GM23338 (cell line): Measurements from ENCODE around the gene ZCCHC12. TPM values are rescaled to one million over a fixed set of nuclear protein-coding genes. Genes with fewer than 3 reads are reported as not detected.

Experiments
- ATAC-seq: fragments of 200-7000 bp; cut with Tn5 transposase; 3 replicates; pipeline ENCODE4 v1.9.1; 2020
- DNase-seq: peaks from one replicate; pipeline ENCODE4 v3.0.0-alpha.2; 2015; ENCODE audit warnings: low spot score
- H2AFZ ChIP-seq: fragments of 200-600 bp; sonication (generic); 2 replicates; pipeline ENCODE4 v1.8.0; 2016; ENCODE audit warnings: antibody characterized with exemption, mild to moderate bottlenecking, moderate library complexity
- H3F3A ChIP-seq: fragments of 200-600 bp; sonication (generic); replicated peaks from 2 replicates; pipeline ENCODE4 v1.8.0; 2017; ENCODE audit warnings: antibody characterized with exemption, mixed run types, low read depth
- H3K27ac ChIP-seq: fragments of 200-600 bp; sonication (generic); 2 replicates; pipeline ENCODE4 v1.6.1; 2016; ENCODE audit warnings: low read depth
- H3K27me3 ChIP-seq: fragments of 200-600 bp; sonication (generic); 2 replicates; pipeline ENCODE4 v1.8.0; 2016; ENCODE audit warnings: mild to moderate bottlenecking, mixed run types, moderate library complexity; ENCODE audit not compliant: insufficient read depth
- H3K36me3 ChIP-seq: fragments of 200-600 bp; sonication (generic); 2 replicates; pipeline ENCODE4 v1.8.0; 2016; ENCODE audit warnings: mild to moderate bottlenecking; ENCODE audit not compliant: insufficient read depth
- H3K4me1 ChIP-seq: fragments of 200-600 bp; sonication (generic); 2 replicates; pipeline ENCODE4 v1.8.0; 2016; ENCODE audit warnings: mild to moderate bottlenecking, moderate library complexity; ENCODE audit not compliant: insufficient read depth
- H3K4me2 ChIP-seq: fragments of 200-600 bp; sonication (generic); 2 replicates; pipeline ENCODE4 v1.7.1; 2017; ENCODE audit warnings: mixed run types
- H3K4me3 ChIP-seq: fragments of 200-600 bp; sonication (generic); 2 replicates; pipeline ENCODE4 v1.6.1; 2016; ENCODE audit warnings: mixed run types
- H3K79me2 ChIP-seq: fragments of 200-600 bp; sonication (generic); replicated peaks from 2 replicates; pipeline ENCODE4 v1.8.0; 2017; ENCODE audit warnings: mild to moderate bottlenecking; ENCODE audit not compliant: insufficient read depth
- H3K9me2 ChIP-seq: fragments of 200-600 bp; sonication (generic); 2 replicates; pipeline ENCODE4 v1.8.0; 2017; ENCODE audit not compliant: insufficient read depth
- H4K20me1 ChIP-seq: fragments of 200-600 bp; sonication (generic); replicated peaks from 2 replicates; pipeline ENCODE4 v1.8.0; 2017; ENCODE audit warnings: mild to moderate bottlenecking; ENCODE audit not compliant: insufficient read depth
- H3K27ac Mint-ChIP-seq: 2 replicates; pipeline ENCODE4 v1.8.0; 2020; ENCODE audit warnings: inconsistent platforms, mild to moderate bottlenecking, moderate library complexity, mixed read lengths
- H3K27me3 Mint-ChIP-seq: 3 replicates; pipeline ENCODE4 v1.8.0; 2022; ENCODE audit warnings: low read depth, mild to moderate bottlenecking, moderate library complexity, mixed read lengths, inconsistent platforms; ENCODE audit not compliant: insufficient read depth, poor library complexity
- H3K36me3 Mint-ChIP-seq: 3 replicates; pipeline ENCODE4 v1.8.0; 2021; ENCODE audit warnings: low read depth, mild to moderate bottlenecking, inconsistent platforms, moderate library complexity, mixed read lengths
- H3K4me1 Mint-ChIP-seq: 3 replicates; pipeline ENCODE4 v1.8.0; 2020; ENCODE audit warnings: mild to moderate bottlenecking, inconsistent platforms, mixed read lengths
- H3K4me3 Mint-ChIP-seq: 3 replicates; pipeline ENCODE4 v1.8.0; 2021; ENCODE audit warnings: moderate library complexity, mild to moderate bottlenecking, inconsistent platforms, mixed read lengths
- H3K9me3 Mint-ChIP-seq: 3 replicates; pipeline ENCODE4 v1.8.0; 2020; ENCODE audit warnings: moderate library complexity, mild to moderate bottlenecking, inconsistent platforms, mixed read lengths
- CREB1 ChIP-seq: fragments of 250-450 bp; sonication (Bioruptor Pico); IDR thresholded peaks from 2 replicates; pipeline ENCODE4 v1.5.0; 2020; ENCODE audit warnings: low read depth, mild to moderate bottlenecking, moderate library complexity
- EZH2 ChIP-seq: fragments of 200-600 bp; sonication (generic); IDR thresholded peaks from one replicate; pipeline ENCODE4 v1.8.0; 2017; ENCODE audit warnings: antibody characterized with exemption, mild to moderate bottlenecking, low read depth; ENCODE audit not compliant: unreplicated experiment
- POLR2AphosphoS5 ChIP-seq: IDR thresholded peaks from 2 replicates; pipeline ENCODE4 v1.6.1; 2016; ENCODE audit warnings: antibody characterized with exemption, low read depth
- REST ChIP-seq: IDR thresholded peaks from one replicate; pipeline ENCODE4 v1.6.1; 2018; ENCODE audit warnings: antibody characterized with exemption; ENCODE audit not compliant: unreplicated experiment
- STAT1 ChIP-seq: IDR thresholded peaks from one replicate; pipeline ENCODE4 v1.6.1; 2016; ENCODE audit warnings: antibody characterized with exemption; ENCODE audit not compliant: unreplicated experiment
- ZNF114 ChIP-seq: fragments of 250-450 bp; sonication (Bioruptor Pico); IDR thresholded peaks from 2 replicates; pipeline ENCODE4 v1.5.0; 2020; ENCODE audit warnings: mild to moderate bottlenecking, moderate library complexity
- ZNF331 ChIP-seq: fragments of 250-450 bp; sonication (Bioruptor Pico); IDR thresholded peaks from 2 replicates; pipeline ENCODE4 v1.5.0; 2020; ENCODE audit warnings: low read depth, mild to moderate bottlenecking, moderate library complexity
- polyA plus RNA-seq: library from polyadenylated mRNA; unstranded; fragments of >200 nt; fragmentation: Nextera tagmentation; extraction: Ambion mirVana; gene quantifications from 2 replicates; pipeline ENCODE4 v1.2.1, GENCODE V29; 2016
- total RNA-seq: library from RNA; depleted of rRNA; stranded (reverse); fragments of >200 nt; shearing (Covaris generic); gene quantifications from 2 replicates; pipeline ENCODE4 v1.2.3, GENCODE V29; 2014
- TF ChIP-seq, protein P1 (sequence below), 2 experiments: fragments of 200-600 bp in 1 of 2; sonication (generic) in 1 of 2; conservative IDR thresholded peaks; 2 replicates each; pipeline versions ENCODE4 v1.5.1 to v1.6.1; 2016 to 2017; ENCODE audit warnings: antibody characterized with exemption in 2 of 2, low read depth in 2 of 2, mild to moderate bottlenecking in 2 of 2, moderate library complexity in 1 of 2
- TF ChIP-seq, protein P2 (sequence below): IDR thresholded peaks from 2 replicates; pipeline ENCODE4 v1.6.1; 2016; ENCODE audit warnings: antibody characterized with exemption

ZCCHC12 gene
- total and polyA plus RNA-seq, 2 experiments from 2014 or later, result 0.32 to 0.38 TPM

DNA sequence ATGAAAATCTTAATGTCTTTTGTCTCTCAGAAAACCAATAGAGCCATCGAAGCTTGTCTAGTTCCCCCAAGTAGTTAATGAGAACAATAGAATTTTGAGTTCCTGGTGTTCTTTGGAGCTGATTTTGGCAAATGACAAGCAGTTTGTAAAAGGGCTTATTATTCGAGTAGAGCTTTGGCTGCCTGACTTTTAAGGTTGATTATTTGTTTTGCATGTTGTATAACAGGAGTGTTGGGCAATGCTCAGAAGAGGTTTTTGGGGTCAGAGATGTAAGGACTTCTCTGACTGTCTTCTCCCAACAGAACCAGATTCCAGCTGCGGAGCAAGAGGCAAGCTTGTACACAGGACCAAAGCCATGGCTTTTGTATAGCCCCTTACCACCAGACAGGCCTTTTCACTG lies 30.0 kb downstream of the ZCCHC12 start:
- Histone ChIP-seq H3K4me2 (no peak overlapping the region), H2AFZ (no peak overlapping the region), H3K9me2 (no peaks in the 10 kb centered on the region), H3K36me3 (no peaks in the 10 kb centered on the region), H3K4me3 (no peak overlapping the region), H3K27me3 (no peaks in the 10 kb centered on the region), H3K27ac (no peak overlapping the region), H3K79me2 (no peaks in the 10 kb centered on the region), H3K4me1 (no peaks in the 10 kb centered on the region), H3F3A (no peaks in the 10 kb centered on the region), H4K20me1 (no peaks in the 10 kb centered on the region)
- H3K27ac Mint-ChIP-seq, result no peak overlapping the region
- no peaks in the 10 kb centered on the region for H3K9me3 Mint-ChIP-seq
- no peak overlapping the region for H3K4me3 Mint-ChIP-seq
- TF ChIP-seq STAT1, result no peak
- ATAC-seq (no peak), DNase-seq (no peak)
- no peaks in the 10 kb centered on the region for H3K4me1 Mint-ChIP-seq
- no peaks in the 10 kb centered on the region for H3K36me3 Mint-ChIP-seq
- H3K27me3 Mint-ChIP-seq, result peaks cover 3% of the 10 kb centered on the region

DNA sequence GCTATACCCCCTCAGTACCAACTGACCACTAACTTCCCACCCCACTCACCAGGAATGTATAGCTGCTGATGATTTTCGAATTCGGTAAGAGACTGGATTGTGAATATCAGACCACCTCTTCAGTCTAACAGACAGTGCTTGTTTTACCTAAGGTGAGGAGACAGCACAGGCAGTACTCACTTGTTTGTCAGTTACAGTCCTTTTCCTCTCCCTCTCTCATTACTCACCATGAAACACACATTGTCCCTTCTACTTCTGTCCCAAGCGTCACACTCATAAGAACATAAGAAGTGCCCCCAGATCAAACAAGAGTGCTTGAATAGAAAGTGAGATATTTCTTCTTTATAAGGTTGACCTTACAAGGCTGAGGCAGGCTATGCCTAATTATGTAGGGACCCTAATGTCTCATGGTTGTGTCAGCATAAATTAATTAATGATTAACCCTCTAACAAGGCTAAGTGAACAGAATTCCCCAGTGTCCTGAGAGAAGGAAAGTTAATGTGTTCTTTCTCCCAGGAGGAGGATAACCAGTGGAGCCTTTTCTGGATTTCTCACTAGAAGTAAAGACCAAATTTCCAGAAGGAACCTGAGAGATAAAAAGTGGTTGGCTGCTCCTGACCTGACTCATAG lies 32.2 kb downstream of the ZCCHC12 start:
- Histone ChIP-seq H3K4me1 (no peaks in the 10 kb centered on the region), H3F3A (no peaks in the 10 kb centered on the region), H3K9me2 (no peaks in the 10 kb centered on the region), H3K27me3 (no peaks in the 10 kb centered on the region), H3K36me3 (no peaks in the 10 kb centered on the region), H3K4me3 (no peak overlapping the region), H3K4me2 (no peak overlapping the region), H2AFZ (no peak overlapping the region), H3K79me2 (no peaks in the 10 kb centered on the region), H3K27ac (no peak overlapping the region), H4K20me1 (no peaks in the 10 kb centered on the region)
- H3K4me3 Mint-ChIP-seq, result no peak overlapping the region
- DNase-seq (no peak), ATAC-seq (no peak)
- no peaks in the 10 kb centered on the region for H3K4me1 Mint-ChIP-seq
- no peaks in the 10 kb centered on the region for H3K27me3 Mint-ChIP-seq
- H3K27ac Mint-ChIP-seq, result no peak overlapping the region
- no peaks in the 10 kb centered on the region for H3K36me3 Mint-ChIP-seq
- H3K9me3 Mint-ChIP-seq, result no peaks in the 10 kb centered on the region
- TF ChIP-seq STAT1 (no peak), EZH2 (no peak), CREB1 (CRISPR knock-in tag) (no peak), REST (no peak), ZNF114 (CRISPR knock-in tag) (no peak), POLR2AphosphoS5 (no peak), ZNF331 (CRISPR knock-in tag) (no peak)
- TF ChIP-seq, protein P1, sequence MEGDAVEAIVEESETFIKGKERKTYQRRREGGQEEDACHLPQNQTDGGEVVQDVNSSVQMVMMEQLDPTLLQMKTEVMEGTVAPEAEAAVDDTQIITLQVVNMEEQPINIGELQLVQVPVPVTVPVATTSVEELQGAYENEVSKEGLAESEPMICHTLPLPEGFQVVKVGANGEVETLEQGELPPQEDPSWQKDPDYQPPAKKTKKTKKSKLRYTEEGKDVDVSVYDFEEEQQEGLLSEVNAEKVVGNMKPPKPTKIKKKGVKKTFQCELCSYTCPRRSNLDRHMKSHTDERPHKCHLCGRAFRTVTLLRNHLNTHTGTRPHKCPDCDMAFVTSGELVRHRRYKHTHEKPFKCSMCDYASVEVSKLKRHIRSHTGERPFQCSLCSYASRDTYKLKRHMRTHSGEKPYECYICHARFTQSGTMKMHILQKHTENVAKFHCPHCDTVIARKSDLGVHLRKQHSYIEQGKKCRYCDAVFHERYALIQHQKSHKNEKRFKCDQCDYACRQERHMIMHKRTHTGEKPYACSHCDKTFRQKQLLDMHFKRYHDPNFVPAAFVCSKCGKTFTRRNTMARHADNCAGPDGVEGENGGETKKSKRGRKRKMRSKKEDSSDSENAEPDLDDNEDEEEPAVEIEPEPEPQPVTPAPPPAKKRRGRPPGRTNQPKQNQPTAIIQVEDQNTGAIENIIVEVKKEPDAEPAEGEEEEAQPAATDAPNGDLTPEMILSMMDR (conservative IDR thresholded peaks at IDR 0.05; ENCODE audit: low read depth in 2 of 2), result no peak
- TF ChIP-seq, protein P2, sequence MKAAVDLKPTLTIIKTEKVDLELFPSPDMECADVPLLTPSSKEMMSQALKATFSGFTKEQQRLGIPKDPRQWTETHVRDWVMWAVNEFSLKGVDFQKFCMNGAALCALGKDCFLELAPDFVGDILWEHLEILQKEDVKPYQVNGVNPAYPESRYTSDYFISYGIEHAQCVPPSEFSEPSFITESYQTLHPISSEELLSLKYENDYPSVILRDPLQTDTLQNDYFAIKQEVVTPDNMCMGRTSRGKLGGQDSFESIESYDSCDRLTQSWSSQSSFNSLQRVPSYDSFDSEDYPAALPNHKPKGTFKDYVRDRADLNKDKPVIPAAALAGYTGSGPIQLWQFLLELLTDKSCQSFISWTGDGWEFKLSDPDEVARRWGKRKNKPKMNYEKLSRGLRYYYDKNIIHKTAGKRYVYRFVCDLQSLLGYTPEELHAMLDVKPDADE, result no peak
